HepG2 (cell line): ENCODE measurements around the gene C22orf31. TPM values are rescaled to one million over a fixed set of nuclear protein-coding genes. Genes with fewer than 3 reads are reported as not detected.
A peak's percentile ranks its signal among the peaks of the same experiment; 100 is the strongest.

Experiments used
- CTCF ChIP-seq: sonication (generic); formaldehyde crosslinking; IDR thresholded peaks from 2 replicates; pipeline ENCODE4 v1.5.0; 2020; ENCODE audit warnings: mild to moderate bottlenecking, missing genetic modification reagents, moderate library complexity
- HDAC2 ChIP-seq: sonication (generic); formaldehyde crosslinking; IDR thresholded peaks from 2 replicates; pipeline ENCODE4 v1.4.0; 2020; ENCODE audit warnings: missing genetic modification reagents
- NR2F6 ChIP-seq, 2 experiments: IDR thresholded peaks; 2 replicates each; pipeline ENCODE4 v1.6.1; 2016; ENCODE audit warnings: antibody characterized with exemption in 1 of 2, mild to moderate bottlenecking in 1 of 2
- PRDM15 ChIP-seq: sonication (generic); formaldehyde crosslinking; IDR thresholded peaks from 2 replicates; pipeline ENCODE4 v1.4.0; 2020; ENCODE audit warnings: missing genetic modification reagents
- SAFB2 ChIP-seq: sonication (generic); formaldehyde crosslinking; IDR thresholded peaks from 2 replicates; pipeline ENCODE4 v1.5.1; 2020; ENCODE audit warnings: missing genetic modification reagents, low read depth, mild to moderate bottlenecking, borderline replicate concordance
- SKIL ChIP-seq: sonication (generic); formaldehyde crosslinking; IDR thresholded peaks from 2 replicates; pipeline ENCODE4 v1.8.0; 2022; ENCODE audit warnings: missing genetic modification reagents, mild to moderate bottlenecking, moderate library complexity, borderline replicate concordance
- ZBTB10 ChIP-seq: sonication (generic); formaldehyde crosslinking; IDR thresholded peaks from 2 replicates; pipeline ENCODE4 v1.4.0; 2020; ENCODE audit warnings: missing genetic modification reagents, borderline replicate concordance
- ZNF235 ChIP-seq: sonication (generic); formaldehyde crosslinking; IDR thresholded peaks from 2 replicates; pipeline ENCODE4 v1.8.1; 2023; ENCODE audit warnings: mild to moderate bottlenecking, missing genetic modification reagents, borderline replicate concordance
- ZNF276 ChIP-seq: sonication (generic); formaldehyde crosslinking; IDR thresholded peaks from 2 replicates; pipeline ENCODE4 v1.4.0; 2020; ENCODE audit warnings: mild to moderate bottlenecking, low read depth, missing genetic modification reagents
- polyA plus RNA-seq, 8 experiments: library from polyadenylated mRNA; depleted of rRNA in 3 of 8; stranded (reverse) in 7 of 8; unstranded in 1 of 8; fragments of >200 nt; fragmentation: Illumina TruSeq in 4 of 8; extraction: Trizol in 4 of 8; gene quantifications; 2 replicates each; pipeline versions ENCODE4 v1.2.1 to v1.2.3, GENCODE V29; 2011 to 2016; ENCODE audit warnings: low read depth in 4 of 8, missing spikeins in 1 of 8, mixed read lengths in 1 of 8; ENCODE audit not compliant: insufficient read depth in 1 of 8
- total RNA-seq, 5 experiments: library from RNA; depleted of rRNA; stranded (reverse); fragments of >200 nt; fragmentation: Illumina TruSeq; extraction: Trizol; gene quantifications; 2 replicates each; pipeline ENCODE4 v1.2.3, GENCODE V29; 2016; ENCODE audit warnings: low read depth in 1 of 5
- TF ChIP-seq, protein P1 (sequence below): sonication (generic); formaldehyde crosslinking; IDR thresholded peaks from 2 replicates; pipeline ENCODE4 v1.8.1; 2023; ENCODE audit warnings: mild to moderate bottlenecking, moderate library complexity, missing genetic modification reagents

Gene C22orf31
- total and polyA plus RNA-seq, 2 of the 13 experiments (the other 11 are each of a cell fraction or from before 2014, with no cell fraction given) = not detected

GRCh38 chr22:29071261-29072045, 9.8 kb upstream of the C22orf31 start (continued):
- TF ChIP-seq NR2F6 (IDR thresholded peaks at IDR 0.05) (no peak), NR2F6 (CRISPR knock-in tag; IDR thresholded peaks at IDR 0.05) (0 out of 2 replicates have a peak, but pooled peaks have one; percentile 6), PRDM15 (CRISPR knock-in tag) (no peak), ZNF276 (0 out of 2 replicates have a peak, but pooled peaks have one; percentile 42), SKIL (peak; percentile 27; the same call in 1 of the 2 replicates), ZBTB10 (CRISPR knock-in tag) (peak; percentile 47; the same call in 1 of the 2 replicates), SAFB2 (CRISPR knock-in tag) (no peak), HDAC2 (peak; percentile 19; the same call in 1 of the 2 replicates), ZNF235 (0 out of 2 replicates have a peak, but pooled peaks have one; percentile 47), CTCF (CRISPR knock-in tag) (0 out of 2 replicates have a peak, but pooled peaks have one; percentile 12)
- TF ChIP-seq, protein P1, sequence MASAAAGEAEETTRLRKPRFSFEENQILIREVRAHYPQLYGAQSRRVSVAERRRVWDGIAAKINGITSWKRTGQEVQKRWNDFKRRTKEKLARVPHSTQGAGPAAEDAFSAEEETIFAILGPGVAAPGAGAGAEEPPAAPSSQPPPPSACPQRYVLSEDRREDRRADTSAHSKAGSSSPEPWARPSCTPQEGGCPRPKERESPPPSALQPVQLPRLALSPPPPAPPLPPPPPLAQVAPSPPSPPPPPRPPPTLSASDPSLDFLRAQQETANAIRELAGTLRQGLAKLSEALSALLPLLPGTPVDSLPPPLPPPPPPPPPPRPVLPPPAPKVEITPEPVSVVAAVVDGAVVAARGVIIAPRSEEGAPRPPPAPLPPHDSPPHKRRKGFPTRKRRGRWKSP (CRISPR knock-in tag) = peak; percentile 80
